Mesendoderm (in vitro differentiated cells): ENCODE results near the gene MITF.
"Not testable (repeated sequence)": the region's sequence is repeated elsewhere in the genome, so short reads cannot be mapped to it uniquely, and the experiment has no call there.

Source experiments
- DNase-seq: peaks from one replicate; pipeline ENCODE4 v3.0.0; 2013
- H2AK5ac ChIP-seq: 2 replicates; pipeline ENCODE4 v1.6.1; 2013; ENCODE audit warnings: low read length, inconsistent platforms
- H2BK120ac ChIP-seq: 2 replicates; pipeline ENCODE4 v1.6.1; 2013; ENCODE audit warnings: low read depth, mild to moderate bottlenecking, low read length, moderate library complexity, mixed read lengths
- H2BK15ac ChIP-seq: replicated peaks from 2 replicates; pipeline ENCODE4 v1.6.1; 2013; ENCODE audit warnings: low read depth, mild to moderate bottlenecking, moderate library complexity
- H2BK5ac ChIP-seq: 2 replicates; pipeline ENCODE4 v1.6.1; 2013; ENCODE audit warnings: low read length, inconsistent platforms
- H3K18ac ChIP-seq: 2 replicates; pipeline ENCODE4 v1.6.1; 2013; ENCODE audit warnings: mild to moderate bottlenecking, low read length, mixed read lengths
- H3K23ac ChIP-seq: one replicate; pipeline ENCODE4 v1.6.1; 2013; ENCODE audit warnings: low read length
- H3K27ac ChIP-seq: 2 replicates; pipeline ENCODE4 v1.5.1; 2013; ENCODE audit warnings: low read depth, mild to moderate bottlenecking, inconsistent platforms, low read length, moderate library complexity
- H3K27me3 ChIP-seq: 2 replicates; pipeline ENCODE4 v1.6.1; 2013; ENCODE audit warnings: low read length, control low read depth, mild to moderate bottlenecking, inconsistent platforms; ENCODE audit not compliant: insufficient read depth, poor library complexity
- H3K36me3 ChIP-seq: 2 replicates; pipeline ENCODE4 v1.6.1; 2013; ENCODE audit warnings: low read length, inconsistent platforms; ENCODE audit not compliant: control insufficient read depth, insufficient read depth
- H3K4ac ChIP-seq: one replicate; pipeline ENCODE4 v1.6.1; 2013; ENCODE audit warnings: low read depth, mild to moderate bottlenecking, low read length, moderate library complexity
- H3K4me1 ChIP-seq: 2 replicates; pipeline ENCODE4 v1.6.1; 2013; ENCODE audit warnings: low read depth, low read length, inconsistent platforms; ENCODE audit not compliant: control insufficient read depth
- H3K4me2 ChIP-seq: 2 replicates; pipeline ENCODE4 v1.6.1; 2013; ENCODE audit warnings: low read length
- H3K4me3 ChIP-seq: 2 replicates; pipeline ENCODE4 v1.5.1; 2013; ENCODE audit warnings: mild to moderate bottlenecking, low read length
- H3K56ac ChIP-seq: one replicate; pipeline ENCODE4 v1.6.1; 2013; ENCODE audit warnings: low read length
- H3K79me1 ChIP-seq: 2 replicates; pipeline ENCODE4 v1.6.1; 2013; ENCODE audit warnings: low read length, inconsistent platforms
- H3K79me2 ChIP-seq: 2 replicates; pipeline ENCODE4 v1.6.1; 2013; ENCODE audit warnings: mild to moderate bottlenecking, low read length; ENCODE audit not compliant: control insufficient read depth, insufficient read depth
- H3K9ac ChIP-seq: 2 replicates; pipeline ENCODE4 v1.6.1; 2013; ENCODE audit warnings: low read length, inconsistent platforms
- H4K5ac ChIP-seq: one replicate; pipeline ENCODE4 v1.6.1; 2013; ENCODE audit warnings: low read length
- H4K8ac ChIP-seq: one replicate; pipeline ENCODE4 v1.6.1; 2013; ENCODE audit warnings: low read depth, mild to moderate bottlenecking, control low read depth, low read length, moderate library complexity
- WGBS: extraction: QIAGEN DNeasy Blood & Tissue Kit; methylation state at CpG from one replicate; pipeline ENCODE4 v1.1.7; 2013; ENCODE audit warnings: low lambda C conversion rate, missing lambda C conversion rate; ENCODE audit not compliant: insufficient coverage; ENCODE audit errors: extremely low coverage; 5-methylcytosine and 5-hydroxymethylcytosine counted together

MITF gene

GRCh38 chr3:69787436-69788168 is 48.3 kb downstream of the MITF start:
- Histone ChIP-seq H4K5ac (no peak overlapping the region), H3K79me2 (no peaks in the 10 kb centered on the region), H3K4ac (no peak overlapping the region), H2BK15ac (no peak overlapping the region), H3K4me3 (no peak overlapping the region), H3K18ac (no peak overlapping the region), H3K56ac (no peak overlapping the region), H3K27me3 (no peaks in the 10 kb centered on the region), H3K9ac (no peak overlapping the region), H2BK120ac (no peak overlapping the region), H3K36me3 (no peaks in the 10 kb centered on the region), H3K4me1 (peaks cover 4% of the 10 kb centered on the region), H4K8ac (no peak overlapping the region), H3K79me1 (no peaks in the 10 kb centered on the region), H3K23ac (no peak overlapping the region), H2AK5ac (no peak overlapping the region), H3K4me2 (no peak overlapping the region), H3K27ac (no peak overlapping the region), H2BK5ac (no peak overlapping the region)
- peak; percentile 57 for DNase-seq
- no CpG with 5 or more reads among the region's 3 CpGs for WGBS

- WGBS, result no CpG with 5 or more reads among the region's 6 CpGs
These were observed 51.8 kb downstream of the MITF start for GRCh38 chr3:69791106-69791505.

GRCh38 chr3:69791919-69792399 is 52.7 kb downstream of the MITF start:
- no peak overlapping the region for H2AK5ac ChIP-seq
- no peaks in the 10 kb centered on the region for H3K79me2 ChIP-seq
- H3K4me1 ChIP-seq, result peaks cover 2% of the 10 kb centered on the region
- no peaks in the 10 kb centered on the region for H3K79me1 ChIP-seq
- no peak overlapping the region for H3K9ac ChIP-seq
- H3K23ac ChIP-seq, result no peak overlapping the region
- no peaks in the 10 kb centered on the region for H3K27me3 ChIP-seq
- no peak overlapping the region for H3K56ac ChIP-seq
- H4K5ac ChIP-seq, result no peak overlapping the region
- no CpG with 5 or more reads among the region's 3 CpGs for WGBS
- H3K27ac ChIP-seq, result no peak overlapping the region
- H3K4ac ChIP-seq, result no peak overlapping the region
- H2BK120ac ChIP-seq, result no peak overlapping the region
- H3K4me3 ChIP-seq, result no peak overlapping the region
- no peak overlapping the region for H4K8ac ChIP-seq
- peak; percentile 60 for DNase-seq
- H2BK15ac ChIP-seq, result no peak overlapping the region
- no peak overlapping the region for H2BK5ac ChIP-seq
- no peaks in the 10 kb centered on the region for H3K36me3 ChIP-seq
- H3K4me2 ChIP-seq, result no peak overlapping the region
- peak overlapping the region; percentile 28 for H3K18ac ChIP-seq

More at GRCh38 chr3:69791106-69791505, 51.8 kb downstream of the MITF start:
- H3K36me3 ChIP-seq, result no peaks in the 10 kb centered on the region
- H3K79me1 ChIP-seq, result no peaks in the 10 kb centered on the region
- H3K27me3 ChIP-seq, result no peaks in the 10 kb centered on the region
- H4K5ac ChIP-seq, result no peak overlapping the region
- H2AK5ac ChIP-seq, result no peak overlapping the region
- H3K4ac ChIP-seq, result no peak overlapping the region
- H3K9ac ChIP-seq, result no peak overlapping the region
- H3K27ac ChIP-seq, result no peak overlapping the region
- no peak overlapping the region for H2BK15ac ChIP-seq
- H3K4me1 ChIP-seq, result peaks cover 4% of the 10 kb centered on the region
- DNase-seq, result peak; percentile 20
- no peak overlapping the region for H2BK120ac ChIP-seq
- no peak overlapping the region for H3K18ac ChIP-seq
- no peak overlapping the region for H3K23ac ChIP-seq
- H3K79me2 ChIP-seq, result no peaks in the 10 kb centered on the region
- no peak overlapping the region for H3K56ac ChIP-seq
- H4K8ac ChIP-seq, result no peak overlapping the region
- no peak overlapping the region for H3K4me2 ChIP-seq
- no peak overlapping the region for H2BK5ac ChIP-seq
- no peak overlapping the region for H3K4me3 ChIP-seq

- H2BK120ac ChIP-seq, H3K27me3 ChIP-seq, H3K36me3 ChIP-seq, DNase-seq, H3K23ac ChIP-seq, H2BK5ac ChIP-seq, H2BK15ac ChIP-seq, H3K4ac ChIP-seq, H3K27ac ChIP-seq, H3K9ac ChIP-seq, H3K4me1 ChIP-seq, H3K4me2 ChIP-seq, H4K8ac ChIP-seq, H3K4me3 ChIP-seq, H3K79me2 ChIP-seq, H3K79me1 ChIP-seq, H4K5ac ChIP-seq, H3K56ac ChIP-seq, H2AK5ac ChIP-seq, H3K18ac ChIP-seq: not testable (repeated sequence)
- no CpG with 5 or more reads among the region's 4 CpGs for WGBS
These were observed 56.9 kb downstream of the MITF start for GRCh38 chr3:69796126-69796525.

GRCh38 chr3:69803681-69804270 is 64.5 kb downstream of the MITF start:
- Histone ChIP-seq H3K4me2 (no peak overlapping the region), H3K27me3 (no peaks in the 10 kb centered on the region), H2BK120ac (no peak overlapping the region), H3K9ac (no peak overlapping the region), H3K4me1 (no peaks in the 10 kb centered on the region), H4K8ac (no peak overlapping the region), H3K79me2 (no peaks in the 10 kb centered on the region), H3K79me1 (no peaks in the 10 kb centered on the region), H3K4ac (no peak overlapping the region), H3K27ac (no peak overlapping the region), H3K56ac (no peak overlapping the region), H4K5ac (no peak overlapping the region), H3K36me3 (no peaks in the 10 kb centered on the region), H3K18ac (no peak overlapping the region), H3K23ac (no peak overlapping the region), H2BK15ac (no peak overlapping the region), H2BK5ac (no peak overlapping the region), H3K4me3 (no peak overlapping the region), H2AK5ac (no peak overlapping the region)
- no peak for DNase-seq
- no CpG with 5 or more reads among the region's 4 CpGs for WGBS
